NT2/D1 (cell line): Measurements from ENCODE around the gene PAK6.

Experiments
- DNase-seq: peaks from one replicate; pipeline ENCODE4 v3.0.0-alpha.2; 2011; ENCODE audit warnings: low read depth, low spot score
- H3K27me3 ChIP-seq: 2 replicates; pipeline ENCODE4 v1.6.0; 2011; ENCODE audit warnings: mild to moderate bottlenecking; ENCODE audit not compliant: insufficient read length, insufficient read depth
- H3K36me3 ChIP-seq: 2 replicates; pipeline ENCODE4 v1.6.1; 2011; ENCODE audit warnings: mild to moderate bottlenecking, low read length, mixed read lengths; ENCODE audit not compliant: insufficient read depth, insufficient read length
- H3K4me1 ChIP-seq: 2 replicates; pipeline ENCODE4 v1.5.1; 2011; ENCODE audit not compliant: insufficient read depth, insufficient read length
- H3K4me3 ChIP-seq: 2 replicates; pipeline ENCODE4 v1.5.1; 2011; ENCODE audit warnings: low read depth; ENCODE audit not compliant: insufficient read length
- H3K9ac ChIP-seq: 2 replicates; pipeline ENCODE4 v1.6.0; 2011; ENCODE audit warnings: low read depth; ENCODE audit not compliant: insufficient read length
- H3K9me3 ChIP-seq: 2 replicates; pipeline ENCODE4 v1.5.1; 2011; ENCODE audit warnings: mild to moderate bottlenecking, low read length; ENCODE audit not compliant: insufficient read depth
- SUZ12 ChIP-seq: IDR thresholded peaks from 2 replicates; pipeline ENCODE4 v1.6.1; 2011; ENCODE audit not compliant: insufficient read length, insufficient read depth; ENCODE audit errors: extremely low read depth
- YY1 ChIP-seq: IDR thresholded peaks from 2 replicates; pipeline ENCODE4 v1.6.1; 2011; ENCODE audit not compliant: insufficient read length, insufficient read depth
- ZNF274 ChIP-seq: IDR thresholded peaks from 2 replicates; pipeline ENCODE4 v1.6.1; 2011; ENCODE audit warnings: mild to moderate bottlenecking, low read depth, low read length

Gene PAK6

DNA sequence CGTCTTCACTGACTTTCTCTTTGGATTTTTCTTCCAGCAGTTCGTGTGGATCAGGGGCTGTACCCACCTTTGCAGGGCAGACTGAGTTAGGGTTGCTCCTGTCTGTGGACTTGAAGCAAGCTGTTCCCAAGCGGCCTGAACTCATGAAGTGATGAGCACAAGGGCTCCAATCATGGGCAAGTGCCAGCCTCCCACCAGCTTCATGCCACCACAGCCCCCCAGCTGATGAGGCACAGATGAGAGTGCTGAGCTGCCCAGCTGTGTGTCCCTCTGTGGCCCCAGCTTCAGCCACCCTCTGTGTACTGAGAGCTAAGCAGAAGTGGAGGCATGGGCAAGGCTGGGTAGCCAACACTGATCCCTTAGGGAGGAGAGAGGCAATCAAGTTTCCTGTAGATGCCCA, 72.1 kb downstream of the PAK6 start:
- DNase-seq: no peak
- TF ChIP-seq YY1 (no peak), SUZ12 (no peak), ZNF274 (no peak)
- Histone ChIP-seq H3K27me3 (peaks cover 4% of the 10 kb centered on the region), H3K4me1 (peaks cover 28% of the 10 kb centered on the region), H3K9me3 (no peaks in the 10 kb centered on the region), H3K9ac (no peak overlapping the region), H3K36me3 (no peaks in the 10 kb centered on the region), H3K4me3 (no peak overlapping the region)

DNA sequence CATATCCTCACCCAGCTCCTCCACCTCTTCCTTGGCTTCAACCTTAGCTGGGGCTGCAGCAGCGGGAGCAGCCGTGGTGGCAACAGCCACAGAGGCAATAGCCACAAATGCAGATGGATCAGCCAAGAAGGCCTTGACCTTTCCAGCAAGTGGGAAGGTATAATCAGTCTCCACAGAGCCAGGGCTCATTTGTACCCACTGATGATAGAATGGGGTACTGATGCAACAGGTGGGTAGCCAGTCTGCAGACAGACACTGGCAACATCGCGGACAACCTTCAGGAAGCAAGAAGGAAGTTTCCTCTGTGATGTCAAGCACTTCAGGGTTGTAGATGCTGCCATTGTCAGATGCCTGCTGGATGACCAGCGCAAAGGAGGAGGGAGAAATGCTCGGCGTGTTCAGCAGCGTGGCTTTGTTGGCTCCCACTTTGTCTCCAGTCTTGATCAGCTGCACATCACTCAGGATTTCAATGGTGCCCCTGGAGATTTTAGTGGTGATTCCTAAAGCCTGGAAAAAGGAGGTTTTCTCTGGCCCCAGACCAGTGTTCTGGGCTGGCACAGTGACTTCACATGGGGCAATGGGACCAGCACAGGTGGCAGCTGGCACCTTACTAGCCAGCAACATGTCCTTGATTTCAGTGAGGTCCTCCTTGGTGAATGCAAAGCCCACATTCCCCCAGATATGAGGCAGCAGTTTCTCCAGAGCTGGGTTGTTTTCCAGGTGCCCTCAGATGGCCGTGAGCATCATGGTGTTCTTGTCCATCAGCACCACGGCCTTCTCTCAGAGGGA, 73.7 kb downstream of the PAK6 start:
- Histone ChIP-seq H3K4me1 (peaks cover 14% of the 10 kb centered on the region), H3K36me3 (no peaks in the 10 kb centered on the region), H3K4me3 (no peak overlapping the region), H3K9ac (no peak overlapping the region), H3K27me3 (peaks cover 4% of the 10 kb centered on the region), H3K9me3 (no peaks in the 10 kb centered on the region)
- no peak for DNase-seq
- no peak for TF ChIP-seq SUZ12
- TF ChIP-seq YY1: no peak
- no peak for TF ChIP-seq ZNF274

DNA sequence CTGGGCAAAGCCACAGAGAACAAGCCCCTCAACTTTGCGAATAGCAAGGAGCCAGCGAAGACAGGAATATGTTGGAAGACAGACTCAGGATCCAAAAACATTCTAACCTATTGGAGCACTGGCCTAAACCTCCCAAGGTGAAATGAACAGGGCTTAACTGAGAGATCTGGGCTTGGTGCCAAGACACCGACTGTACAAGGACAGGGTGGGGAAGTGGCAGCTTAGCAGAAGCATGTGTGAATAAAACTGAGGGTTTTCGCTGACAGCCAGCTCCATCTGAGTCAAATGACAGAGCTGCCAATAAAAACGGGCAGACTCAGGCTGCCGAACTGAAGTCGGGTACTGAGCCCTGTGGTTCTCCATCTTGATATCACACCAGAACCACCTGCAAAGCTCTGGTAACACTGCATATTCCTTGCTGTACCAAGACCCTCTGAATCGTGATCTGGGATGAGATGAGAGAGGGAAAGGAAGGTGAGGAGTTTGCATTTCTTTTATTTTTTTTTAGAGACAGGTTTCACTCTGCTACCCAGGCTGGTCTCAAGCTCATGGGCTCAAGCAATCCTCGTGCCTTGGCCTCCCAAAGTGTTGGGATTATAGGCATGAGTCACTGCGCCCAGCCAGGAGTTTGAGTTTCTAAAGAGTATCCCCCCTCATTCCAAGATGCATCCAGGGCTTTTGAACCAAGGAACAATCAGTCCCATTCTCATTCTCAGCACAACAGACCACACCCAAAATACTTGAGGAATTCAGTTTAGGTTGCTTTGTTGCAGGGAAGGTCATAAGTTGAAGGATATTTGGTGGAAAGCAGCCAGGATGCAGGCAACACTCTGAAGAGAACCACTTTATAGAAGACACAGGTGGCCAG, 74.9 kb downstream of the PAK6 start:
- Histone ChIP-seq H3K4me1 (peaks cover 9% of the 10 kb centered on the region), H3K9me3 (no peaks in the 10 kb centered on the region), H3K27me3 (peaks cover 4% of the 10 kb centered on the region), H3K9ac (no peak overlapping the region), H3K36me3 (no peaks in the 10 kb centered on the region), H3K4me3 (no peak overlapping the region)
- DNase-seq: no peak
- TF ChIP-seq ZNF274 (no peak), SUZ12 (no peak), YY1 (no peak)

DNA sequence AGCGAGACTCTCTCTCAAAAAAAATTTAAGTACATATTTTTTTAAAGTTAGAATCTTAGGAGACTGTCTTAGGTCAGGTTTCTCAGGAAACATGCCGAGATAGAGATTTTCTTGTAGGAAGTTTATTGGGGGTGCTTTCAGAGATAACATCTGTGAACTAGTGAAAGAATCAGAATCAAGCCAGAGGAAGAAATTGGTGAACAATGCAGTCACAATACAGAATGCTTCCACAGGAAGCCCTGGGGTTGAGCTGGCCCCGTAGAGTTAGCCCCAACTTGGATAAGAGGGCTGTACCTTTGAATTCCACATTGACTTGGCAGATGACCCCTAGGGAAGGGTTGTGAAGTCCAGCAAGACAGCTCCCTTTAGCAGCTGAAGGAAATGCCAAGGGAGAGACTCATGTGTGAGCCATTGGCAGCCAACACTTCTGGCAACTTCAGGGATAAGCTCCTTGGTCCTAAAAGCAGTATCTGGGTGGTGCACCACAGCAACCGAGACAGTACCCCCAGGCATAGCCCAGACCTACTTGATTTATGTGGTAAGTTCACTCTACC, 75.9 kb downstream of the PAK6 start:
- Histone ChIP-seq H3K9me3 (no peaks in the 10 kb centered on the region), H3K27me3 (peaks cover 4% of the 10 kb centered on the region), H3K9ac (no peak overlapping the region), H3K36me3 (no peaks in the 10 kb centered on the region), H3K4me3 (no peak overlapping the region), H3K4me1 (peaks cover 4% of the 10 kb centered on the region)
- DNase-seq: no peak
- TF ChIP-seq SUZ12: no peak
- no peak for TF ChIP-seq YY1
- TF ChIP-seq ZNF274: no peak

DNA sequence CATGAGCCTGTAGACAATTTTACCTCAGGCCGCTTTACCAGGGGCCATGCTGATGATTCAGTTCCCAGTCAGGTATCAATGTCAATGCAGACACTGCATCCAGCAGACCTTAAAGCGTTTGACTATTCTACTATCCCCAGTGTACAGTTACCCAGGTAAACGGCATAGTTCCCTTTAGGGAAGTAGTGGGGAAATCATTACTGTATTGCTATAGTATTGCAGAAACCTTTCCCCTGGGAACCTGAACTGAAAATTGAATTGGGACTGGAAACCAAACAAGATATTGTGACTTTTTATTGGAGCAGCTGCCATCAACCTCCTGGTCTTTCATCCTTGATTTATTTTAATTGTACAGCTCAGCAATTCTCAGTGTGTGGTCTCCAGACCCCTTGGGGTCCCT, 78.1 kb downstream of the PAK6 start:
- no peak overlapping the region for H3K4me3 ChIP-seq

DNA sequence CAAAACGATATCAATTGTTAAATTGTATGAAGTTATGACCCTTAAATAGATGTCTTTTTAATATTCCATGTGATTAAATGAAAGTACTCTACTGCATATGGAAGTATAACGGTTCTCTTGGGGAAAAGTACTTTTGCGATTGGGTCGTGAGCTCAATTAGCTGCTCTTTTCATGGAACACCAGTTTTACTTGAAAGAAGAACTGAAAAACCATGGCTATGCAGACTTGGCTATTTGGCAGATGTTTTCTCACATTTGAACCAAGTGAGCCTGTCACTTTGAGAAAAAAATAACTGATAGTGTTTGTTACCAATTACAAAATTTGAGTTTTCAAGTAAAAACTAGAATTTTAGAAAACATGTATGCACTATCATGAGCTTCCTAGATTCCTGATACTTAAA, 78.7 kb downstream of the PAK6 start:
- TF ChIP-seq ZNF274 (no peak), YY1 (no peak), SUZ12 (no peak)
- Histone ChIP-seq H3K4me1 (peaks cover 13% of the 10 kb centered on the region), H3K36me3 (no peaks in the 10 kb centered on the region), H3K4me3 (no peak overlapping the region), H3K9ac (no peak overlapping the region), H3K9me3 (no peaks in the 10 kb centered on the region), H3K27me3 (peaks cover 4% of the 10 kb centered on the region)
- DNase-seq: no peak

More for the DNA sequence above, 78.1 kb downstream of the PAK6 start:
- Histone ChIP-seq H3K36me3 (no peaks in the 10 kb centered on the region), H3K27me3 (peaks cover 3% of the 10 kb centered on the region), H3K9me3 (no peaks in the 10 kb centered on the region), H3K9ac (no peak overlapping the region), H3K4me1 (peaks cover 8% of the 10 kb centered on the region)
- no peak for TF ChIP-seq SUZ12
- TF ChIP-seq ZNF274: no peak
- no peak for TF ChIP-seq YY1
- no peak for DNase-seq

DNA sequence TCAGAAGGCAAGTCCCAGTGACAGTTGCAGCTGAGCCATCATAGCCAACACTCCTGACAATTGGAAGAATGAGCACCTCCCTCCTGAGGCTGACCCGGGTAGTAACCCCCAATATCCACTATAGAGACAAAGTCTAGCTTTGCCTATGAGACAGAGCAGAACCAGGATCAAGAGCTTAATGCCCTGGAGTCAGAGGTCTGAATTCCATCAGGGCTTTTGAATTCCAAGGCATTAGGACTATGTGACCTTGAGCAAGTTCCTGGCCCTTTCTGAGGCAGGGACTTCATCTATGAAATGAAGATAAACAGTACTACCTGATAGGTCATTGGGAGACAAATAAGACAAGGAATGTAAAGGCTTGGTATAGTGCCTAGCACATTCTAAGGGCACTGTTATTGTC, 81.5 kb downstream of the PAK6 start:
- DNase-seq: no peak
- Histone ChIP-seq H3K4me3 (no peak overlapping the region), H3K4me1 (peaks cover 15% of the 10 kb centered on the region), H3K9me3 (no peaks in the 10 kb centered on the region), H3K27me3 (peaks cover 4% of the 10 kb centered on the region), H3K36me3 (no peaks in the 10 kb centered on the region), H3K9ac (no peak overlapping the region)
- TF ChIP-seq ZNF274: no peak
